HG02870 (cell line): ENCODE measurements around the gene FASN.

Experiments
- ATAC-seq: cut with Tn5 transposase; IDR thresholded peaks from one replicate; pipeline ENCODE4 v1.9.1; 2021; ENCODE audit warnings: mild to moderate bottlenecking, moderate library complexity; ENCODE audit not compliant: unreplicated experiment

FASN gene

DNA sequence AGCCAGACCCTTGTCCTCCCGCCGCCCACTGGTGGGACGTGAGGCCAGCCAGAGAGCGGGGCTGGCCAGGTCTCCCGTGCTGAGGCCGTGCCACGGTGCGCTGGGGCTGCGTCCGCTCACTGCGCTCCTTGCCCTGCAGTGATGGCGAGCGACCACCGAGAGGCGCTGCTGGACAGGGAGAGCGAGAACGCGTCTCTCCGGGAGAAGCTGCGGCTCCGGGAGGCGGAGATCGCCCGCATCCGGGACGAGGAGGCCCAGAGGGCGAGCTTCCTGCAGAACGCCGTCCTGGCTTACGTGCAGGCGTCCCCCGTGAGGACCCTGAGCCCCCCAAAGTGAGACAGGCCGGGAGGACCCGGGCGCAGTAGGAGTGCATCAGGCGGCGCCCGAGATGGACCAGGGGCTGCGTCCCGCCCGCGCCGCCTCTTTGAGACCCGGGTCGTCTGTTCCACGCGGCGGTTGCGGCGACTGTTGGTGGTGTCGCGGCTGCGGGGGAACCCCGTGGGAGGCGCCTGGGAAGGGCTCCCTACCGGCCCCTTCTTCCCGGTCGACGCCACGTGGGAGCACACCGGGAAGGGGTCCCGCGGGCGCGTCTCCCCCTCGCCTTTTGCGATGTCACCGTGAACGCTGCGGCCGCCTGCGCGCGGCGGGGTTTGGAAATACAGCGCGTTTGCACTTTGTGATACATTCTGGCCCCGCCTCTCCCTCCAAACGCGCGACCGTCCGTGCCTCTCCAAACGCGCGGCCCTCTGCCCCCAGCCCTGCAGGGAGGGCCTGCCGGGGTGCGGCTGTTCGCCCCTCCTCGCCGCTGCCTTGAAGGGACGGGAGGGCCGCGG is 67.3 kb downstream of the FASN start:
- ATAC-seq = no peak

DNA sequence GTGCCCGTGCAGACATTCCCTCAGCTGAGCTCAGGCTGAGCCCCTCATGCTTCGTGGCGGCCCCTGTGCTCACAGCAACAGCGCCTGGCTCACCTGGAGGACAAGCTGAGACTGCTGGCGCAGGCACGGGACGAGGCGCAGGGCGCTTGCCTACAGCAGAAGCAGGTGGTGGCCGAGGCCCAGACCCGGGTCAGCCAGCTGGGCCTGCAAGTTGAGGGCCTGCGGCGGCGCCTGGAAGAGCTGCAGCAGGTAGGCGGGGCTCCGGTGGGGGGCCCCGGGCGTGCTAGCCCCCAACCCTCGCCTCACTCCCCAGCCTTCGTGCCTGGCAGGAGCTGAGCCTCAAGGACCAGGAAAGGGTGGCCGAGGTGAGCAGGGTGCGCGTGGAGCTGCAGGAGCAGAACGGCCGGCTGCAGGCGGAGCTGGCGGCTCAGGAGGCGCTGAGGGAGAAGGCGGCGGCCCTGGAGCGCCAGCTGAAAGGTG is 68.0 kb downstream of the FASN start:
- no peak for ATAC-seq

DNA sequence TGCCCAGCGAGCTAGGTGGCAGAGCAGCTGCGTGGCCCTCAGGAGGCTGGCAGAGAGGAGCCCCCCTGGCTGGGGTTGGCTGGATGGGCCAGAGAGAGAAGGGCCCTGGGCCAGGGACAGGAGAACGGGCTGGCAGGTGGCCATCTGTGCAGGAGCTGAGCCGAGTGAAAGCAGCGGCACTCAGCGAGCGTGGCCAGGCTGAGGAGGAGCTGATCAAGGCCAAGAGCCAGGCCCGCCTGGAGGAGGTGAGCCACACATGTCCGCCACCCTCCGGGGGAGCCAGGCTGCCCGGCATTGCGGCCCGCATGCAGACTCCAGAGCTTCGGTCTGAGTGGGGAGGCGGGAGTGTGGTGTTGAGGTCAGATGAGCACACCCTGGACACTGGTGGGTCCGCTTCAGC is 68.6 kb downstream of the FASN start:
- ATAC-seq = no peak

DNA sequence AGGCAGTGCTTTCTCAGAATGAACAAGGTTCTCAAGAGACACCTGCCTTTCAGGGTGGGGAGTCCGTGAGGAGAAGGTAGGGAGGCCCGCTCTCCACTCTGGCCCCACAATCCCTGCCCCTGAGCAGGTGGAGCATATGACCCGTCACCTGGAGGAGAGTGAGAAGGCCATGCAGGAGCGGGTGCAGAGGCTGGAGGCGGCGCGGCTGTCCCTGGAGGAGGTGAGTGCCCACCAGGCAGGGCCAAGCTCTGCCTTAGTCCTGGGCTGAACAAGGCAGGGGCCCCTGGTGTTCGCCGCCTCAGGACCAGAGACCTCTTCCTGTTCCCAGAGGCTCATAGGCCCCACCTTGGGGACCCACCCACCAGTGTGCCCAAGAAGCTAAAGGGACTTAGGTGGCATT is 69.1 kb downstream of the FASN start:
- ATAC-seq = no peak
